Effector memory CD4-positive, alpha-beta T cell (primary cell): ENCODE data around the gene CYP3A7.
"Not testable (repeated sequence)": the region's sequence is repeated elsewhere in the genome, so short reads cannot be mapped to it uniquely, and the experiment has no call there.

ENCODE experiments used
- DNase-seq, 3 donors: peaks; one replicate each; pipeline ENCODE4 v3.0.0-alpha.2; 2020
- H3K27ac ChIP-seq: 2 replicates; pipeline ENCODE4 v1.7.0; 2013; ENCODE audit warnings: mild to moderate bottlenecking, low read length, moderate library complexity; ENCODE audit not compliant: insufficient read depth, poor library complexity, severe bottlenecking
- H3K27me3 ChIP-seq: replicated peaks from 2 replicates; pipeline ENCODE4 v1.7.0; 2013; ENCODE audit warnings: mild to moderate bottlenecking, low read length; ENCODE audit not compliant: insufficient read depth, control insufficient read depth, poor library complexity, severe bottlenecking
- H3K36me3 ChIP-seq: 2 replicates; pipeline ENCODE4 v1.7.0; 2013; ENCODE audit warnings: mild to moderate bottlenecking, low read length, moderate library complexity; ENCODE audit not compliant: control insufficient read depth, insufficient read depth
- H3K4me1 ChIP-seq: 2 replicates; pipeline ENCODE4 v1.7.0; 2013; ENCODE audit warnings: low read length, mild to moderate bottlenecking; ENCODE audit not compliant: control insufficient read depth, insufficient read depth, poor library complexity, severe bottlenecking
- H3K4me3 ChIP-seq: 2 replicates; pipeline ENCODE4 v1.7.0; 2013; ENCODE audit warnings: low read length, low read depth, mild to moderate bottlenecking; ENCODE audit not compliant: insufficient read depth, poor library complexity, severe bottlenecking
- H3K9me3 ChIP-seq: 2 replicates; pipeline ENCODE4 v1.7.0; 2013; ENCODE audit warnings: mild to moderate bottlenecking, low read length, moderate library complexity; ENCODE audit not compliant: control insufficient read depth

The CYP3A7 gene

GRCh38 chr7:99767662-99768061, 32.7 kb upstream of the CYP3A7 start:
- H3K36me3 ChIP-seq: no peaks in the 10 kb centered on the region
- no peaks in the 10 kb centered on the region for H3K27me3 ChIP-seq
- no peaks in the 10 kb centered on the region for H3K9me3 ChIP-seq
- H3K27ac ChIP-seq: no peak overlapping the region
- DNase-seq: no peak
- H3K4me3 ChIP-seq: no peak overlapping the region
- no peaks in the 10 kb centered on the region for H3K4me1 ChIP-seq

GRCh38 chr7:99766484-99767099, 31.6 kb upstream of the CYP3A7 start:
- no peak for DNase-seq
- H3K36me3 ChIP-seq: no peaks in the 10 kb centered on the region
- H3K4me3 ChIP-seq: no peak overlapping the region
- no peak overlapping the region for H3K27ac ChIP-seq
- no peaks in the 10 kb centered on the region for H3K27me3 ChIP-seq
- no peaks in the 10 kb centered on the region for H3K4me1 ChIP-seq
- no peaks in the 10 kb centered on the region for H3K9me3 ChIP-seq

- Histone ChIP-seq H3K36me3 (no peaks in the 10 kb centered on the region), H3K4me1 (no peaks in the 10 kb centered on the region), H3K27ac (no peak overlapping the region), H3K4me3 (no peak overlapping the region), H3K27me3 (no peaks in the 10 kb centered on the region), H3K9me3 (no peaks in the 10 kb centered on the region)
- DNase-seq: no peak
These were observed 29.5 kb upstream of the CYP3A7 start for GRCh38 chr7:99764478-99764877.

GRCh38 chr7:99762680-99763327, 27.8 kb upstream of the CYP3A7 start:
- Histone ChIP-seq H3K27ac (no peak overlapping the region), H3K9me3 (no peaks in the 10 kb centered on the region), H3K4me1 (no peaks in the 10 kb centered on the region), H3K27me3 (no peaks in the 10 kb centered on the region), H3K4me3 (no peak overlapping the region), H3K36me3 (no peaks in the 10 kb centered on the region)
- no peak for DNase-seq

- Histone ChIP-seq H3K4me3 (no peak overlapping the region), H3K9me3 (no peaks in the 10 kb centered on the region), H3K4me1 (no peaks in the 10 kb centered on the region), H3K36me3 (no peaks in the 10 kb centered on the region), H3K27me3 (no peaks in the 10 kb centered on the region), H3K27ac (no peak overlapping the region)
- no peak for DNase-seq
These were observed 20.1 kb upstream of the CYP3A7 start for GRCh38 chr7:99755085-99755484.

GRCh38 chr7:99752356-99752755, 17.4 kb upstream of the CYP3A7 start:
- Histone ChIP-seq H3K9me3 (no peaks in the 10 kb centered on the region), H3K27me3 (no peaks in the 10 kb centered on the region), H3K36me3 (no peaks in the 10 kb centered on the region), H3K27ac (no peak overlapping the region), H3K4me3 (no peak overlapping the region), H3K4me1 (no peaks in the 10 kb centered on the region)
- no peak for DNase-seq

GRCh38 chr7:99751322-99752052, 16.5 kb upstream of the CYP3A7 start:
- H3K4me1 ChIP-seq, H3K27me3 ChIP-seq, H3K4me3 ChIP-seq, DNase-seq, H3K27ac ChIP-seq, H3K36me3 ChIP-seq, H3K9me3 ChIP-seq: not testable (repeated sequence)

- Histone ChIP-seq H3K4me1 (no peaks in the 10 kb centered on the region), H3K27me3 (no peaks in the 10 kb centered on the region), H3K9me3 (no peaks in the 10 kb centered on the region), H3K36me3 (no peaks in the 10 kb centered on the region), H3K27ac (no peak overlapping the region), H3K4me3 (no peak overlapping the region)
- no peak for DNase-seq
These were observed 14.0 kb upstream of the CYP3A7 start for GRCh38 chr7:99748846-99749579.

GRCh38 chr7:99746915-99747314, 11.9 kb upstream of the CYP3A7 start:
- not testable (repeated sequence) for H3K9me3 ChIP-seq, H3K4me1 ChIP-seq, DNase-seq, H3K36me3 ChIP-seq, H3K27me3 ChIP-seq, H3K4me3 ChIP-seq, H3K27ac ChIP-seq

GRCh38 chr7:99745395-99745794, 10.4 kb upstream of the CYP3A7 start:
- H3K9me3 ChIP-seq: not testable (repeated sequence)

More at GRCh38 chr7:99745395-99745794, 10.4 kb upstream of the CYP3A7 start:
- not testable (repeated sequence) for H3K36me3 ChIP-seq, H3K27ac ChIP-seq, H3K4me3 ChIP-seq, DNase-seq, H3K27me3 ChIP-seq, H3K4me1 ChIP-seq
